HepG2 (cell line): Measurements from ENCODE around the gene ASB16. TPM values are rescaled to one million over a fixed set of nuclear protein-coding genes. Genes with fewer than 3 reads are reported as not detected.
A peak's percentile ranks its signal among the peaks of the same experiment; 100 is the strongest.

Experiments used
- AHR ChIP-seq: IDR thresholded peaks from 2 replicates; pipeline ENCODE4 v1.6.1; 2018; ENCODE audit warnings: missing genetic modification reagents, missing compliant biosample characterization
- ETV6 ChIP-seq: sonication (generic); formaldehyde crosslinking; conservative IDR thresholded peaks from 2 replicates; pipeline ENCODE4 v1.4.0; 2020; ENCODE audit warnings: missing genetic modification reagents
- FOXO1 ChIP-seq: sonication (generic); formaldehyde crosslinking; IDR thresholded peaks from 2 replicates; pipeline ENCODE4 v1.4.0; 2020; ENCODE audit warnings: missing genetic modification reagents
- GABPB1 ChIP-seq: IDR thresholded peaks from 2 replicates; pipeline ENCODE4 v1.6.1; 2016; ENCODE audit warnings: mild to moderate bottlenecking, missing genetic modification reagents, moderate library complexity, missing compliant biosample characterization
- KDM2A ChIP-seq: sonication (generic); formaldehyde crosslinking; IDR thresholded peaks from 2 replicates; pipeline ENCODE4 v1.4.0; 2020; ENCODE audit warnings: low read depth, missing genetic modification reagents, borderline replicate concordance
- MED1 ChIP-seq: sonication (generic); formaldehyde crosslinking; IDR thresholded peaks from 2 replicates; pipeline ENCODE4 v1.4.0; 2020; ENCODE audit warnings: missing genetic modification reagents
- SAP130 ChIP-seq: IDR thresholded peaks from 2 replicates; pipeline ENCODE4 v1.6.1; 2016; ENCODE audit warnings: low read depth
- SMYD3 ChIP-seq: sonication (generic); formaldehyde crosslinking; IDR thresholded peaks from 2 replicates; pipeline ENCODE4 v1.8.1; 2023; ENCODE audit warnings: mild to moderate bottlenecking, missing genetic modification reagents
- TARDBP ChIP-seq: sonication (generic); formaldehyde crosslinking; IDR thresholded peaks from 2 replicates; pipeline ENCODE4 v1.8.0; 2022; ENCODE audit warnings: mild to moderate bottlenecking, missing genetic modification reagents
- ZNF510 ChIP-seq: sonication (generic); formaldehyde crosslinking; IDR thresholded peaks from 2 replicates; pipeline ENCODE4 v1.4.0; 2020; ENCODE audit warnings: low read depth, mild to moderate bottlenecking, missing genetic modification reagents
- ZSCAN21 ChIP-seq: sonication (generic); formaldehyde crosslinking; IDR thresholded peaks from 2 replicates; pipeline ENCODE4 v1.8.0; 2022; ENCODE audit warnings: mild to moderate bottlenecking, missing genetic modification reagents, moderate library complexity, borderline replicate concordance
- polyA plus RNA-seq, 8 experiments: library from polyadenylated mRNA; depleted of rRNA in 3 of 8; stranded (reverse) in 7 of 8; unstranded in 1 of 8; fragments of >200 nt; fragmentation: Illumina TruSeq in 4 of 8; extraction: Trizol in 4 of 8; gene quantifications; 2 replicates each; pipeline versions ENCODE4 v1.2.1 to v1.2.3, GENCODE V29; 2011 to 2016; ENCODE audit warnings: low read depth in 4 of 8, missing spikeins in 1 of 8, mixed read lengths in 1 of 8; ENCODE audit not compliant: insufficient read depth in 1 of 8
- total RNA-seq, 5 experiments: library from RNA; depleted of rRNA; stranded (reverse); fragments of >200 nt; fragmentation: Illumina TruSeq; extraction: Trizol; gene quantifications; 2 replicates each; pipeline ENCODE4 v1.2.3, GENCODE V29; 2016; ENCODE audit warnings: low read depth in 1 of 5
- TF ChIP-seq, protein P1 (sequence below): sonication (generic); formaldehyde crosslinking; IDR thresholded peaks from 2 replicates; pipeline ENCODE4 v1.4.0; 2020; ENCODE audit warnings: missing genetic modification reagents
- TF ChIP-seq, protein P2 (sequence below): sonication (generic); formaldehyde crosslinking; IDR thresholded peaks from 2 replicates; pipeline ENCODE4 v1.4.0; 2020; ENCODE audit warnings: low read depth, mild to moderate bottlenecking, missing genetic modification reagents
- TF ChIP-seq, protein P3 (sequence below): sonication (generic); formaldehyde crosslinking; IDR thresholded peaks from 2 replicates; pipeline ENCODE4 v1.4.0; 2020; ENCODE audit warnings: mild to moderate bottlenecking, missing genetic modification reagents
- TF ChIP-seq, protein P4 (sequence below): sonication (generic); formaldehyde crosslinking; IDR thresholded peaks from 2 replicates; pipeline ENCODE4 v1.8.0; 2022; ENCODE audit warnings: low read depth, missing genetic modification reagents

The ASB16 gene
- total and polyA plus RNA-seq, 2 of the 13 experiments (the other 11 are each of a cell fraction or from before 2014, with no cell fraction given) = 0.07 TPM; not detected in 1

DNA sequence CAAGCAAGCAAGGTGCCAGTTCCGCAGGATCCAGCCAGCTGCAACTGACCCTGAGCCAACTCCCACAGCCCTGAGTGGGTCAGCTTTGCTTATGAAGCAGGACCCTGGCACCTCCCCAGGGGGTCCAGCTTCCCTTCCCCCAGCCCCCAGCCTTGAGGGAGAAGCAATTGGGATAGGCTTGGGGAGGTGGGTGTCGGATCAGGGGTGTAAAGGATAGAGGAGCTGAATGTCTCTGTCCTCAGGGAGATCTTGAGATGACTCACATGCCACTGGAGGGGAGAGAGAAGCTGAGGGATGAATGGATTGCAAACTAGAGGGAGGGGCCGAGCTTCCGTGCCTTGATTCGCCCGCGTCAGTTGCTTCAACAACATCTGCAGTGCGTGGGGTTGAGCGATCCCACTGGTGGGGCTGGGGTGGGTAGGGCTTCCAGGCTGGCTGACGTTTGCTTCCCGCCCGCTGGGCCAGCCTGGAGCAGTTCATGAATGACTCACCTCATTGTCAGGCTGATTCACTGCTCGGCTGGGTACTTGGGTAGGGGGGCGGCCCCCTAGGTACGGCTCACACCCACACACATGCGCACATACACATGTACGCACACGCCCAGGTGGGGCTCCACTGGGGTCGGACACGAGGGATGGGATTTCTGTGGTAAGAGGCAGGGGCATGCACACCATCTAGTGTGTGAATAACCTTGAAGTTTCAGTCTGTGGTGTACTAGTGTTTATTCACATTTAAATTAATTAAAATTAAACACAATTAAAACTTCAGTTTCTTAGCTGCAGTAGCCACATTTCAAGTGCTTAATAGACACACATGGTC is 32.4 kb upstream of the ASB16 start (continued):
- TF ChIP-seq, protein P1, sequence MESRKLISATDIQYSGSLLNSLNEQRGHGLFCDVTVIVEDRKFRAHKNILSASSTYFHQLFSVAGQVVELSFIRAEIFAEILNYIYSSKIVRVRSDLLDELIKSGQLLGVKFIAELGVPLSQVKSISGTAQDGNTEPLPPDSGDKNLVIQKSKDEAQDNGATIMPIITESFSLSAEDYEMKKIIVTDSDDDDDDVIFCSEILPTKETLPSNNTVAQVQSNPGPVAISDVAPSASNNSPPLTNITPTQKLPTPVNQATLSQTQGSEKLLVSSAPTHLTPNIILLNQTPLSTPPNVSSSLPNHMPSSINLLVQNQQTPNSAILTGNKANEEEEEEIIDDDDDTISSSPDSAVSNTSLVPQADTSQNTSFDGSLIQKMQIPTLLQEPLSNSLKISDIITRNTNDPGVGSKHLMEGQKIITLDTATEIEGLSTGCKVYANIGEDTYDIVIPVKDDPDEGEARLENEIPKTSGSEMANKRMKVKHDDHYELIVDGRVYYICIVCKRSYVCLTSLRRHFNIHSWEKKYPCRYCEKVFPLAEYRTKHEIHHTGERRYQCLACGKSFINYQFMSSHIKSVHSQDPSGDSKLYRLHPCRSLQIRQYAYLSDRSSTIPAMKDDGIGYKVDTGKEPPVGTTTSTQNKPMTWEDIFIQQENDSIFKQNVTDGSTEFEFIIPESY (CRISPR knock-in tag) = peak; percentile 41; the same call in 1 of the 2 replicates
- TF ChIP-seq, protein P2, sequence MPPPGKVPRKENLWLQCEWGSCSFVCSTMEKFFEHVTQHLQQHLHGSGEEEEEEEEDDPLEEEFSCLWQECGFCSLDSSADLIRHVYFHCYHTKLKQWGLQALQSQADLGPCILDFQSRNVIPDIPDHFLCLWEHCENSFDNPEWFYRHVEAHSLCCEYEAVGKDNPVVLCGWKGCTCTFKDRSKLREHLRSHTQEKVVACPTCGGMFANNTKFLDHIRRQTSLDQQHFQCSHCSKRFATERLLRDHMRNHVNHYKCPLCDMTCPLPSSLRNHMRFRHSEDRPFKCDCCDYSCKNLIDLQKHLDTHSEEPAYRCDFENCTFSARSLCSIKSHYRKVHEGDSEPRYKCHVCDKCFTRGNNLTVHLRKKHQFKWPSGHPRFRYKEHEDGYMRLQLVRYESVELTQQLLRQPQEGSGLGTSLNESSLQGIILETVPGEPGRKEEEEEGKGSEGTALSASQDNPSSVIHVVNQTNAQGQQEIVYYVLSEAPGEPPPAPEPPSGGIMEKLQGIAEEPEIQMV = peak; percentile 74; the same call in 1 of the 2 replicates
- TF ChIP-seq FOXO1 (CRISPR knock-in tag) (peak; percentile 55; the same call in 1 of the 2 replicates), GABPB1 (CRISPR knock-in tag) (peak; percentile 53), AHR (CRISPR knock-in tag) (peak; percentile 84; the same call in 1 of the 2 replicates), SMYD3 (CRISPR knock-in tag) (0 out of 2 replicates have a peak, but pooled peaks have one; percentile 41), KDM2A (CRISPR knock-in tag) (peak; percentile 61), TARDBP (peak; percentile 78), ZSCAN21 (peak; percentile 66; the same call in 1 of the 2 replicates), ZNF510 (CRISPR knock-in tag) (peak; percentile 73; the same call in 1 of the 2 replicates), SAP130 (peak; percentile 87; the same call in 1 of the 2 replicates), ETV6 (CRISPR knock-in tag) (no peak), MED1 (CRISPR knock-in tag) (peak; percentile 64)
- TF ChIP-seq, protein P3, sequence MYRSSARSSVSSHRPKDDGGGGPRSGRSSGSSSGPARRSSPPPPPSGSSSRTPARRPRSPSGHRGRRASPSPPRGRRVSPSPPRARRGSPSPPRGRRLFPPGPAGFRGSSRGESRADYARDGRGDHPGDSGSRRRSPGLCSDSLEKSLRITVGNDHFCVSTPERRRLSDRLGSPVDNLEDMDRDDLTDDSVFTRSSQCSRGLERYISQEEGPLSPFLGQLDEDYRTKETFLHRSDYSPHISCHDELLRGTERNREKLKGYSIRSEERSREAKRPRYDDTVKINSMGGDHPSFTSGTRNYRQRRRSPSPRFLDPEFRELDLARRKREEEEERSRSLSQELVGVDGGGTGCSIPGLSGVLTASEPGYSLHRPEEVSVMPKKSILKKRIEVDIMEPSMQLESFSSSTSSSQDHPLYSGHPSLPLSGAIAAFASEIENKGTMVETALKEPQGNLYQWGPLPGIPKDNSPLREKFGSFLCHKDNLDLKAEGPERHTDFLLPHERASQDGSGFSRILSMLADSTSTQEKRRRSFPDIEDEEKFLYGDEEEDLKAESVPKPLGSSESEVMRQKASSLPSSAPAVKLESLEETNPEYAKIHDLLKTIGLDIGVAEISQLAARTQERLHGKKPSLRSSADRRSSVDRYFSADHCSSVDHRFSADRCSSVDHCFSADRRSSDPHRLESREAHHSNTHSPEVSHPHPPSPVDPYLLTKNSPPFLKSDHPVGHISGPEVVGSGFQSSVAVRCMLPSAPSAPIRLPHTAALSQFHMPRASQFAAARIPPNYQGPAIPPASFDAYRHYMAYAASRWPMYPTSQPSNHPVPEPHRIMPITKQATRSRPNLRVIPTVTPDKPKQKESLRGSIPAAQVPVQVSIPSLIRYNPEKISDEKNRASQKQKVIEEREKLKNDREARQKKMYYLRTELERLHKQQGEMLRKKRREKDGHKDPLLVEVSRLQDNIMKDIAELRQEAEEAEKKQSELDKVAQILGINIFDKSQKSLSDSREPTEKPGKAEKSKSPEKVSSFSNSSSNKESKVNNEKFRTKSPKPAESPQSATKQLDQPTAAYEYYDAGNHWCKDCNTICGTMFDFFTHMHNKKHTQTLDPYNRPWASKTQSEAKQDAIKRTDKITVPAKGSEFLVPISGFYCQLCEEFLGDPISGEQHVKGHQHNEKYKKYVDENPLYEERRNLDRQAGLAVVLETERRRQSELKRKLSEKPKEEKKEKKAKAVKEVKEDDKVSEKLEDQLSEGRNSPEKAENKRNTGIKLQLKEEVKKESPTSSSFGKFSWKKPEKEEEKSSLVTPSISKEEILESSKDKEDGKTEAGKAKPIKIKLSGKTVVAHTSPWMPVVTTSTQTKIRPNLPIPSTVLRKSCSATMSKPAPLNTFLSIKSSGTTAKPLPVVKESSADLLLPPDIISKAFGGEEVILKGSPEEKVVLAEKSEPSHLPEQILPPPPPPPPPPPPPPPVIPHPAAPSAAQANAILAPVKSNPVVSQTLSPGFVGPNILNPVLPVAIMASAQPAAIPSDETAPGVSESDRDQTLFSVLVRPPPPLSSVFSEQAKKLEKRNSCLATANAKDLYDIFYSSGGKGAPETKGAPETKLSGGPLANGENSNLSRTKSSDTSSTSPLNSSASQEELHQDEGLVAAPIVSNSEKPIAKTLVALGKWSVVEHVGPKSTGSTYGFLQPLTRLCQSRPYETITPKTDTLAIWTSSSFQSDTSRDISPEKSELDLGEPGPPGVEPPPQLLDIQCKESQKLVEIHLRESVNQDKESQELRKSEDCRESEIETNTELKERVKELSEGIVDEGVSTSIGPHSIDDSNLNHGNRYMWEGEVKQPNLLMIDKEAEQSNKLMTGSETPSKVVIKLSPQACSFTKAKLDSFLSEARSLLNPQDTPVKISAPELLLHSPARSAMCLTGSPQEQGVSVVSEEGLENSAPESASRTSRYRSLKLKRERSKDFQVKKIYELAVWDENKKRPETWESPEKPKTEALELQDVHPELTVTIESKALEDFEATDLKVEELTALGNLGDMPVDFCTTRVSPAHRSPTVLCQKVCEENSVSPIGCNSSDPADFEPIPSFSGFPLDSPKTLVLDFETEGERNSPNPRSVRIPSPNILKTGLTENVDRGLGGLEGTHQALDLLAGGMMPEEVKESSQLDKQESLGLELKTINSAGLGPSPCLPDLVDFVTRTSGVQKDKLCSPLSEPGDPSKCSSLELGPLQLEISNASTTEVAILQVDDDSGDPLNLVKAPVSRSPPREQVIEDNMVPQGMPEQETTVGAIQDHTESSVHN = peak; percentile 83
- TF ChIP-seq, protein P4, sequence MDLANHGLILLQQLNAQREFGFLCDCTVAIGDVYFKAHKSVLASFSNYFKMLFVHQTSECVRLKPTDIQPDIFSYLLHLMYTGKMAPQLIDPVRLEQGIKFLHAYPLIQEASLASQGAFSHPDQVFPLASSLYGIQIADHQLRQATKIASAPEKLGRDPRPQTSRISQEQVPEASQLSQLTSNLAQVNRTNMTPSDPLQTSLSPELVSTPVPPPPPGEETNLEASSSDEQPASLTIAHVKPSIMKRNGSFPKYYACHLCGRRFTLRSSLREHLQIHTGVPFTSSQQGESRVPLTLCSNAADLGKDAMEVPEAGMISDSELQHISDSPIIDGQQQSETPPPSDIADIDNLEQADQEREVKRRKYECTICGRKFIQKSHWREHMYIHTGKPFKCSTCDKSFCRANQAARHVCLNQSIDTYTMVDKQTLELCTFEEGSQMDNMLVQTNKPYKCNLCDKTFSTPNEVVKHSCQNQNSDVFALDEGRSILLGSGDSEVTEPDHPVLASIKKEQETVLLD (CRISPR knock-in tag) = 0 out of 2 replicates have a peak, but pooled peaks have one; percentile 13
